Loucy (cell line): ENCODE results near the gene TECPR1.
"Not testable (repeated sequence)": the region's sequence is repeated elsewhere in the genome, so short reads cannot be mapped to it uniquely, and the experiment has no call there.

ENCODE experiments used
- H2AFZ ChIP-seq: fragments of 200-600 bp; sonication (generic); 2 replicates; pipeline ENCODE4 v1.6.0; 2016; ENCODE audit warnings: antibody characterized with exemption, mild to moderate bottlenecking, low read length, moderate library complexity
- H3F3A ChIP-seq: fragments of 200-600 bp; 2 replicates; pipeline ENCODE4 v1.6.0; 2016; ENCODE audit warnings: antibody characterized with exemption, low read depth, mild to moderate bottlenecking
- H3K27me3 ChIP-seq: fragments of 200-600 bp; sonication (generic); 2 replicates; pipeline ENCODE4 v1.6.1; 2014; ENCODE audit warnings: low read length, mild to moderate bottlenecking; ENCODE audit not compliant: insufficient read depth, poor library complexity, severe bottlenecking
- H3K36me3 ChIP-seq: fragments of 200-600 bp; sonication (generic); 2 replicates; pipeline ENCODE4 v1.6.1; 2016; ENCODE audit warnings: low read length; ENCODE audit not compliant: insufficient read depth
- H3K4me1 ChIP-seq: fragments of 200-600 bp; sonication (generic); 2 replicates; pipeline ENCODE4 v1.5.1; 2014; ENCODE audit warnings: low read length, mild to moderate bottlenecking; ENCODE audit not compliant: insufficient read depth, poor library complexity, severe bottlenecking
- H3K4me2 ChIP-seq: fragments of 200-600 bp; sonication (generic); 2 replicates; pipeline ENCODE4 v1.6.0; 2014; ENCODE audit warnings: antibody characterized with exemption, low read length, low read depth, mild to moderate bottlenecking; ENCODE audit not compliant: poor library complexity, severe bottlenecking
- H3K4me3 ChIP-seq: fragments of 200-600 bp; sonication (generic); 2 replicates; pipeline ENCODE4 v1.5.1; 2014; ENCODE audit warnings: low read length, mild to moderate bottlenecking, mixed read lengths; ENCODE audit not compliant: poor library complexity, severe bottlenecking
- H3K79me2 ChIP-seq: fragments of 200-600 bp; sonication (generic); 2 replicates; pipeline ENCODE4 v1.6.1; 2014; ENCODE audit warnings: low read length; ENCODE audit not compliant: insufficient read depth
- H3K9ac ChIP-seq: fragments of 200-600 bp; sonication (generic); 2 replicates; pipeline ENCODE4 v1.6.0; 2014; ENCODE audit warnings: mild to moderate bottlenecking, low read depth, low read length, moderate library complexity; ENCODE audit not compliant: poor library complexity, severe bottlenecking
- H3K9me2 ChIP-seq: fragments of 200-600 bp; sonication (generic); replicated peaks from 2 replicates; pipeline ENCODE4 v1.6.1; 2016; ENCODE audit warnings: low read depth, low read length, mixed read lengths
- H3K9me3 ChIP-seq: fragments of 200-600 bp; sonication (generic); 2 replicates; pipeline ENCODE4 v1.6.1; 2014; ENCODE audit warnings: mild to moderate bottlenecking, antibody characterized with exemption, low read length, low read depth; ENCODE audit not compliant: insufficient read depth
- H4K20me1 ChIP-seq: fragments of 200-600 bp; sonication (generic); 2 replicates; pipeline ENCODE4 v1.6.0; 2014; ENCODE audit warnings: antibody characterized with exemption, low read length, mild to moderate bottlenecking; ENCODE audit not compliant: insufficient read depth, poor library complexity, severe bottlenecking
- EZH2phosphoT487 ChIP-seq: fragments of 200-600 bp; IDR thresholded peaks from 2 replicates; pipeline ENCODE4 v1.6.1; 2018; ENCODE audit warnings: antibody characterized with exemption, mild to moderate bottlenecking, moderate library complexity, borderline replicate concordance
- TF ChIP-seq, protein P1 (sequence below): fragments of 200-600 bp; sonication (generic); conservative IDR thresholded peaks from 2 replicates; pipeline ENCODE4 v1.5.1; 2014; ENCODE audit warnings: mild to moderate bottlenecking, antibody characterized with exemption, low read length

The TECPR1 gene

DNA sequence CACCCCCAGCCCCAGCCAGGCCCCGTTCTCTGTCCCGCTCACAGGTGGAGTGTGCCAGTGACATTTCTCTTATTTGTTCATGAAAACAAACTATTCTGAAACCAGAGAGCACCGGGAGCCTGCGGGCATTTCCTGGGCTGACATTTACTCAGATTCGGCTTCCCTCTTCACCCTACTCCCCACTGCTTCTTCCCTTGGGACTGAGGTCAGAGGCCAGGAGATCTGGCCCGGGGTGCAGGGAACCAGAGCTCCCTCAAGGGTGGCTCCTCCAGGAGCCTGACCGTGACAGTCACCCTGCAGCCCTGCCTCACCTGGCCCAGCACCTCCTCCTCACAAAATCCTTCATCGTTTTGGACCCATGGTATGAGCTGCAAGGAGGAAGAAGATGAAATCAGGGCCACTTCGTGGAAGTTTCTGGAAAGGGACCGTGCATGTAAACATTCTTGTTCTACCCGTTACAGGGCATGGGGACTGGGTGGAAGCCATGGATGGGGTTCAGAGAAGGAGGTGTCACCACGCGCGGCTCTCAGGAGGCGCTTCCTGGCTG lies 28.6 kb downstream of the TECPR1 start:
- H3K27me3 ChIP-seq = no peaks in the 10 kb centered on the region
- no peak overlapping the region for H3K4me3 ChIP-seq
- H3K9ac ChIP-seq = no peak overlapping the region
- H3K79me2 ChIP-seq = no peaks in the 10 kb centered on the region
- H2AFZ ChIP-seq = no peak overlapping the region
- no peaks in the 10 kb centered on the region for H3K9me2 ChIP-seq
- no peak overlapping the region for H3K4me2 ChIP-seq
- no peaks in the 10 kb centered on the region for H3K36me3 ChIP-seq
- no peaks in the 10 kb centered on the region for H4K20me1 ChIP-seq
- H3K9me3 ChIP-seq = no peaks in the 10 kb centered on the region
- no peaks in the 10 kb centered on the region for H3F3A ChIP-seq
- H3K4me1 ChIP-seq = no peaks in the 10 kb centered on the region
- TF ChIP-seq, protein P1, sequence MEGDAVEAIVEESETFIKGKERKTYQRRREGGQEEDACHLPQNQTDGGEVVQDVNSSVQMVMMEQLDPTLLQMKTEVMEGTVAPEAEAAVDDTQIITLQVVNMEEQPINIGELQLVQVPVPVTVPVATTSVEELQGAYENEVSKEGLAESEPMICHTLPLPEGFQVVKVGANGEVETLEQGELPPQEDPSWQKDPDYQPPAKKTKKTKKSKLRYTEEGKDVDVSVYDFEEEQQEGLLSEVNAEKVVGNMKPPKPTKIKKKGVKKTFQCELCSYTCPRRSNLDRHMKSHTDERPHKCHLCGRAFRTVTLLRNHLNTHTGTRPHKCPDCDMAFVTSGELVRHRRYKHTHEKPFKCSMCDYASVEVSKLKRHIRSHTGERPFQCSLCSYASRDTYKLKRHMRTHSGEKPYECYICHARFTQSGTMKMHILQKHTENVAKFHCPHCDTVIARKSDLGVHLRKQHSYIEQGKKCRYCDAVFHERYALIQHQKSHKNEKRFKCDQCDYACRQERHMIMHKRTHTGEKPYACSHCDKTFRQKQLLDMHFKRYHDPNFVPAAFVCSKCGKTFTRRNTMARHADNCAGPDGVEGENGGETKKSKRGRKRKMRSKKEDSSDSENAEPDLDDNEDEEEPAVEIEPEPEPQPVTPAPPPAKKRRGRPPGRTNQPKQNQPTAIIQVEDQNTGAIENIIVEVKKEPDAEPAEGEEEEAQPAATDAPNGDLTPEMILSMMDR = no peak
- no peak for TF ChIP-seq EZH2phosphoT487

DNA sequence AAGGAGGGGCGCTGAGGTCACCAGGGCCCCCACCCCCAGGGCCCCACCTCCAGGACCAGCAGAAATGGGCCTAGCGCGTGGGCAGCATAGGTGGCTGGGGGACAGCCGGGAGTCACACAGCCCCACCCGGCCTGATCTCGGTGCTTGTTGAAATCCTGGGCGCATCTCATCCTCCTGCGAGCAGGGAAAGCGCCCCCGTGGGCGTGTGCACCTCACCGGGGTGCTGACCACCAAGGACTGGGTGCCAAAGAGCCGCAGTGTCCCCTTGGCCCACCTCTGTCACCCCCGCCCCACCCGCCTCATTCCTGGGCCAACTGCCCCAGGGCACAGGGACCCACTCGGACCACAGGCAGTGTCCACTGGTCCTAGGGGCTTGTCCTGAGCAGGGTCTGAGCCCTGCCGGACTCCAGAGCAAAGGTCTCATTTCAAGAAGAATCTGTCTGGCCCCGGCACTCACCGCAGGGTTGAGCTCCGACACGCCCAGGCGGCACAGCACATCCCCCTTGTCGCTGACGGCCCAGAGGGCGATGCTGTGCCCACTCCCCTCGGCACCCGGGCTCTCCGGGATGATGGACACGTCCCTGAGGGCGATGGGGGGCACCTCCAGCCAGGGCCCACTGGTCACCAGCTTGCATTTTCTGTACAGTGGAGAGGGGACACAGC lies 29.4 kb downstream of the TECPR1 start:
- H3K4me1 ChIP-seq = no peaks in the 10 kb centered on the region
- no peak overlapping the region for H3K4me3 ChIP-seq
- no peak overlapping the region for H3K9ac ChIP-seq
- H3K79me2 ChIP-seq = no peaks in the 10 kb centered on the region
- no peaks in the 10 kb centered on the region for H3F3A ChIP-seq
- H3K9me2 ChIP-seq = no peaks in the 10 kb centered on the region
- H3K4me2 ChIP-seq = no peak overlapping the region
- no peaks in the 10 kb centered on the region for H3K36me3 ChIP-seq
- no peaks in the 10 kb centered on the region for H3K27me3 ChIP-seq
- no peak for TF ChIP-seq EZH2phosphoT487
- TF ChIP-seq, protein P1 = no peak
- H2AFZ ChIP-seq = no peak overlapping the region
- H4K20me1 ChIP-seq = no peaks in the 10 kb centered on the region
- H3K9me3 ChIP-seq = no peaks in the 10 kb centered on the region

DNA sequence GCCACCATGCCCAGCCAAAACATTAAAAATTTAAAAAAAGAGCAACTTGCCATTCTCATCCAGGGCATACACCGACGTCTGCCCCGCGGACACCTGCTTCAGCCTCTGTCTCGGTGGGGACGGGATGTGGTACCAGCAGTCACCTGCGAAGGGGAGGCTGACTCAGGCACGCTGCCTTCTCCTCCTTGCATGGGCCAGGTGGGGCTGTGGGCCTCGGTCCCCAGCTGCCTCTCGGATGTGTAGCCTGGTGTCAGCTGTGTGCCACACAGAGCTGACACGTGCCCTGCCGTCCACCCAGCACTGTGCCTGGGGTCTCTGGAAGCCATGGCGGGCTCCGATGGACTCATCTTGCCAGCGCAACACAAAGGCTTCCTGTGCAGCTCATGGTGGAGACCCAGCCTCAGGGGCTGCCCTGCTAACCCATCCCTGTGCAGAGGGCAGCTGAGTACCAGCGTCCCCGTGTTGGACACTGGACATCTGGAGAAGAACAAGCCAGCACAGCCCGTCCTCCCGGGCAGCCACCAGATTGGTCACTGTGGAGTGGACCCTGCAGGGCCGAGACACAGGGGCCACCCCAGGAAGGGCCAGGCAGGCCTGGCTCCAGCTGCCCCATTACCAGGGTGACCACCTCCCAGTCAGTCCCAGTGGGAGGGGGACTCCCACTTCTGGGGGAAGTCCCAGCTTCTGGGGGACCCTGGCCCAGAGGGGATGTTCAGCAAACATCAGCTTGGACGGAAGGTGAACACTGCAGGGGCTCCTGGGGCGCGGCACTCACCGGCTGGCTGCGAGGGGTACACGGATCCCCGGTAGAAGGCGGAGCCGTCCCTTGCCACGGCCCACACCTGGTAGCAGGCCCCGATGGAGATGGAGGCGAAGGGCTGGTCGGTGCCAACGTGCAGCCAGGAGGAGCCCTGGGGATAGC lies 30.2 kb downstream of the TECPR1 start:
- H3K9ac ChIP-seq = no peak overlapping the region
- H3K4me3 ChIP-seq = no peak overlapping the region
- no peak overlapping the region for H2AFZ ChIP-seq
- no peaks in the 10 kb centered on the region for H3K9me2 ChIP-seq
- no peak overlapping the region for H3K4me2 ChIP-seq
- no peaks in the 10 kb centered on the region for H3K36me3 ChIP-seq
- no peaks in the 10 kb centered on the region for H3K4me1 ChIP-seq
- no peaks in the 10 kb centered on the region for H3K27me3 ChIP-seq
- H4K20me1 ChIP-seq = no peaks in the 10 kb centered on the region
- no peak for TF ChIP-seq EZH2phosphoT487
- TF ChIP-seq, protein P1 = no peak
- H3F3A ChIP-seq = no peaks in the 10 kb centered on the region
- no peaks in the 10 kb centered on the region for H3K79me2 ChIP-seq
- H3K9me3 ChIP-seq = no peaks in the 10 kb centered on the region

DNA sequence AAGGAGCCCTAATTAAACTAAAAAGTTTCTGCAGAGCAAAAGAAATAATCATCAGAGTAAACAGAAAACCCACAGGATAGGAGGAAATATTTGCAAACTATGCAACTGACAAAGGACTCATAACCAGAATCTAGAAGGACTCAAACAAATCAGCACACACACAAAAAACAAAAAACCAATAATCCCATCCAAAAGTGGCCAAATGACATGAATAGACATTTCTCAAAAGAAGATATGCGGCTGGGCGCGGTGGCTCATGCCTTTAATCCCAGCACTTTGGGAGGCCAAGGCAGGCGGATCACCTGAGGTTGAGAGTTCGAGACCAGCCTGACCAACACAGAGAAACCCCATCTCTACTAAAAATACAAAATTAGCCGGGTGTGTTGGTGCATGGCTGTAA lies 32.6 kb downstream of the TECPR1 start:
- H3K4me3 ChIP-seq, H3K4me1 ChIP-seq, H4K20me1 ChIP-seq, H3K79me2 ChIP-seq, H3K27me3 ChIP-seq, H3F3A ChIP-seq, H2AFZ ChIP-seq, H3K9ac ChIP-seq, H3K9me2 ChIP-seq, H3K36me3 ChIP-seq, H3K4me2 ChIP-seq, H3K9me3 ChIP-seq: not testable (repeated sequence)
